ENCODE results near the gene BCOR.

Gene BCOR

GRCh38 chrX:40097141-40097503 lies 636 bp downstream of the BCOR start:
- peak; percentile 16 to 35 for DNase-seq

- peak; percentile 51 to 68 for DNase-seq
These were observed 1.2 kb downstream of the BCOR start for GRCh38 chrX:40096395-40097091.

GRCh38 chrX:40095583-40096394 lies 2.0 kb downstream of the BCOR start:
- DNase-seq: peak; percentile 11 to 25

GRCh38 chrX:40094900-40095582 lies 2.7 kb downstream of the BCOR start:
- no peak for DNase-seq

DNA sequence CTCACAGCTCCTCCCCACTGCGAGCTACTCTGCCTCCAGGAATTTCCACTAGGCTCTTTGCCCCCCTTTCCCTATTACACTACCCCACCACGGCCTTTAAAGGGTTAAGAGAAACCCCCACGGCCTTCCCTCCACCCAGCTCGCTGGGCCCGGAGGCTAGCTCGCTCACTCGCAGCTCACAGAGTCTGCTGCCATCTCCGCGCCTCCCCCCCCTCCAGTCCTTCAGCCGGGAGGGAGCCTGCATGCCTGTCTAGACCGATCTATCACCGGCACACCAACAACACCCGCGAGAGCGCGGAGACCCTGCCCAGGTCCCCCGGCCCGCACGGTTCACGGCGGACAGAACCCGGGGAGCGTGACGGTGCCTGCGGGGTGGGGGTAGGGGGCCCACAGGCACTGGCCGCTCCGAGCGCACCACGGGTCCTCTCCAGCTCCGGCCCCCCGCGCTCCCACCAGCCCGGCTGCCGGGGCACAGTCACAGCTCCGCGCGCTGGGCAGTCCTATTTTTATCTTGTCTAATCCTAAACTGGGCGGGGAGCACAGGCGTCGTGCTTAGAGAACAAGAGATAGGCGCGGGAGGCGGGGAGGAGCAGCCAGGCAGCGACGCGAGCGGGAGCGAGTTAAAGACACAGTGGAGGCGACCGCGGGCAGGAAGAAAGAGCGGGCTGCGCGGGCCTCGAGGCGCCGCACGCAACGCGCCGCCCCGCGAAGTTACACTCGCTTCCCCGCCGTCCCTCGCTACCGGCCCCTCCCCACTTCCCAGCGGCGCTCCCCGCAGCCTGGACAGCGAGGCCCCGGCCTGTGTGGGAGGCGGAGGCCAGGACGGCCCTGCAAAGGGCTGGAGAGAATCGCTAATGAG lies 3.5 kb downstream of the BCOR start:
- peak; percentile 17 to 31 for DNase-seq

GRCh38 chrX:40093586-40093985 lies 4.2 kb downstream of the BCOR start:
- DNase-seq: no peak

- DNase-seq: no peak
These were observed 4.8 kb downstream of the BCOR start for GRCh38 chrX:40092808-40093435.

GRCh38 chrX:40091691-40092421 lies 5.9 kb downstream of the BCOR start:
- no peak for DNase-seq

DNA sequence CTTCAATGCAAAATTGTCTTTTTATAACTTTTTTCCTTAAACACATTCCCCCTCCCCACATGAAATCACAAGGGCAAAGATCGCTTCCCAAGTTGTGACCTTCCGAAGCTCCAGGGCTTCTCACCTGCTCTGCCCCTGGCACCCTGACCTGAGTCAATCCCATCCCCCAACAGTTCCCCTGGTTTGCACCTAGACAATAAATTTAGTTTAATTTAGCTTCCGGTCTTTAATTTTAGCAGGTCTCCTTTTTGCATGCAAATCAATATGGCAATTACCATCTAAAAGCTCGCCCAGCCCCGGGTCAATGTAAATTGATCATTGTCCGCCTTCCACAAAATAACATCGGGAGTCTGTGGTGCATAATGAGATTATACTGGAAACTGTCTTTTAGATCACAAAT lies 6.8 kb downstream of the BCOR start:
- DNase-seq: no peak

DNA sequence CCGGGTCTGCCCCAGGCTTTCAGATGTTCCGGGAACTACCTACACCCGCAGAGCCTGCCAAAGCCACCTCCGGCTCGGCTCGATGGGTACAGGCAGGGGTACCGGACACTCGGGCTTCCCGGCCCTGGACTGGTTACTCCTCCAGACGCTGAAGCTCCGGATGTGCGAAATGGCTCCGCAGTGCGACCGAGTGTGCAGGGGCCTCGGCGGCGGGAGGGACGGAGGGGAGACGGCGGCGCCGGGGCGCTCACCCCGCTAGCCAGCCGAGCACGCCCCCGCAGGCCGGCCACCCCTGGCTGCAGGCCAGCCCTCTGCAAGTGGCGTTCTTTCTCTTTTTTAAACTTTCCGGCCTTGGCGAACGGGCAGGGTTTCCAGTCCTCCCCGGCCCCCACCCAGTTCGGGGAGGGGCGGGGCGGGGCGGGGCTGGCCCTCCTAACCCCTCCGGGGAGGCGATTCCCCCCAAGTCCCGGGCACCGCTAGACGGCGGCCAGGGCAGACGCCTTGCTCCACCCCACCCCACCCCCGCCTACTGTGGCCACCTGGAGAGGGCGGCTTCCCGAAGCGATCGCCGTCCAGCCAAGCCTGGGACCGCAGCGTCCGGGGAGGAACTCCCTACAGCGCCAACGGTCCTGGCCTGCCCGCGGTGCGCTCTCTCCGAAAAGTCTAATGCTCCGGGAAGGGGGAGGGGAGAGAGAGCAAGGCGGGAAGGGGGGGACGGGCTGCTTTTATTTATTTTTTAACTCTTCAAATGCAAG lies 7.5 kb downstream of the BCOR start:
- DNase-seq: no peak

- no peak for DNase-seq
These were observed 8.8 kb downstream of the BCOR start for GRCh38 chrX:40088803-40089540.

DNA sequence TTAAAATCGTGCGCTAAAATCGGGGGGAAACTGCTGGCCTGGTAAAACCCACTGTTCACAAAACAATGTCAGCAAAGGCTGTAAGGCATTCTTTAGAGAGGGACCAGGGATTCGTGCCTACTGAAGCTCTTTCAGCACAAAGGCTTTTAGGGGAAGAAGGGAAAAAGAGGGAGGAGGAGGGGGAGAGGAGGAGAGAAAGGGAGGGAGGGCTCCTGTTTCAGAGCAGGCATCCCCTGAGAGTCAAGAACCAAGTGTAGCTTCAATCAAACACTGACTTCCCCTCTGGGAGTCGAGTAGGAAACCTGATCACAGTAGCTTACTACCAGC lies 9.5 kb downstream of the BCOR start:
- no peak for DNase-seq

GRCh38 chrX:40087425-40088298 lies 10.1 kb downstream of the BCOR start:
- no peak for DNase-seq

DNA sequence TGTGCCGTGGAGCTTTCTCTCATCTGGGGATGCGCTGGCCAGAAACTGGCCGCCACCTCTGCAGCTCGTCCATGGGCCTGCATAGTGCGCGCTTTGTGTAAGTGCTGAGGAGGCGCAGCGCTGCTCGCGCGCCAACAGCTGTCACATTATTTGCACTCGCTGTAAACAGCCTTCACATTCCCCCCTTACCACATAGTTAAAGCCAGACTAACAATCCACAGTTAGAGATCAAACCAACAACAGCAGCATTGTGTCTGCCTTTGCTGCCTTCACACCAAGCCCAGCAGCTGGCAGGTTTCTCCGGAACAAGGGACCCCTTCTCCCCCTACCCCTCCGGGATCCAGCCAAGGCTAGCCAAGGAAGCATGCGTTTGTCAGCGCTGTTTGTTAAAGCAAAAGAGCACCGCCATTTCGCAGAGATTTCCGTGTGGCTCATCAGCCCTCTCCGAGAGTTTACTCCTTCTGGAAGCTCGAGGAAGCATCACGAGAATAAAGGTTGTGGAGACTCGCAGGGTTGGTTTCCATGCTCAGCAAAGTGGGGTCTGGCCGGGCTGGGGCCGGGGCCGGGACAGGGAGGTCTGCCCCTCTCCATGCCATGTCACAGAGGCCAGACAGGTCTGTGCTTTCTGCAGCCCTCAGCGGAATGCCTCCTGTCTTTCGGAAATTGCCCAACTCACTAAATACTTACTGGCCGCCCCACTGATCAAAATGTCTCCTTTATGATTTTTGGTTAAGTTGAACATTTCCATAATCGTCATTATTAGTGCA lies 11.0 kb downstream of the BCOR start:
- DNase-seq: no peak

DNA sequence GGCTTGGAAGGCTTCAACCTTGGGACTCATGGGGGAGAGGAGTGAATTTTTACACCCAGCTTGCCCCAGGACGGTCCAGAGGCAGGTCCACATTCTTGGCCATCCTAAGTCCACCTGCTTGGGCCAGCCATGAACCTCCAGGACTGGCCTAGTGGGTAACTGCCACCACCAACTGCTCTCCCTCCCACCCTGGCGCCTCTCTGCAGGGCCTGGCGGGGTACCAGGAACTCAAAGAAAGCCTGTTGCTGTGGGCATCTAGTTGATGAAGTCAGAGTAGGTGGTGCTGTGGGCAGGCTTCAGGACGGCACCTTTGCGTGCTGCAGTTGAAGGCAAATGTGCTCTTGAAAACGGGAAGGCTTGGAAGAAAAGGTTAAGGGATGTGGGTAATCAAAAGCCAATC lies 12.0 kb downstream of the BCOR start:
- DNase-seq: no peak

- DNase-seq: no peak
These were observed 12.6 kb downstream of the BCOR start for GRCh38 chrX:40085102-40085551.

- DNase-seq: no peak
These were observed 13.2 kb downstream of the BCOR start for GRCh38 chrX:40084471-40085101.

DNA sequence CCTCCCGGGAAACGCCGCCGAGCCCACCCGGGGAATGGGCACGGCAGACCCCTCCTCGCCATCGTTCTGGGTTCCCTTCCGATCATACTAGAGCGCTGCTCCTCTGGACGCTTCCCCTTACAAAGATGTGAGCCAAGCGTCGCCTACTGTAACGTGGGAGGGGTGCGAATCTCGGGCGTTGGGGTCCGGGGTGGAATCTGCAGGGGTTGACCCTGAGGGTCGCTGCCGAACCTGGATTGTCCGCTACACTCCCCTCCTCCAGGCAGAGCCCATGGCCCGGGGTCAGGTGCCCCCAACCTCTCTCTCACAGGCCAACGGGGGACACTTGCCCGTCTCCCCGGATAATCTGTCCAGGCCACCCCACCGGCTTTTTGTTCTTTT lies 13.8 kb downstream of the BCOR start:
- no peak for DNase-seq

Measured in activated CD4-positive, alpha-beta T cell treated with anti-CD3 and anti-CD28 coated beads, Interleukin-2, amount 50 U/mL, for 48 hours (primary cell).